Lung (tissue), 12 donors: Measurements from ENCODE around the gene VGLL4. TPM values are rescaled to one million over a fixed set of nuclear protein-coding genes. Genes with fewer than 3 reads are reported as not detected.

Source experiments
- ATAC-seq: fragments of 200-7000 bp; cut with Tn5 transposase; one replicate; pipeline ENCODE4 v1.9.1; 2020; ENCODE audit warnings: moderate number of reproducible peaks; ENCODE audit not compliant: insufficient read depth, low FRiP score
- DNase-seq, 3 donors: peaks; one replicate each; pipeline ENCODE4 v3.0.0-alpha.2; 2013 to 2017
- H3K27ac ChIP-seq, 2 donors: one replicate each; pipeline ENCODE4 v1.5.1; 2013; ENCODE audit warnings: mild to moderate bottlenecking in 2 of 2, moderate library complexity in 2 of 2, control low read depth in 1 of 2, inconsistent platforms in 1 of 2, low read depth in 1 of 2, low read length in 1 of 2
- H3K27me3 ChIP-seq, 3 donors: one replicate each; pipeline ENCODE4 v1.5.1; 2013; ENCODE audit warnings: low read length in 2 of 3; ENCODE audit not compliant: control insufficient read depth in 3 of 3, insufficient read depth in 3 of 3
- H3K36me3 ChIP-seq, 4 donors: one replicate each; pipeline ENCODE4 v1.5.1; 2013; ENCODE audit warnings: low read length in 4 of 4, mild to moderate bottlenecking in 1 of 4, moderate library complexity in 1 of 4; ENCODE audit not compliant: control insufficient read depth in 4 of 4, insufficient read depth in 4 of 4
- H3K4me1 ChIP-seq, 5 donors: one replicate each; pipeline ENCODE4 v1.5.1; 2013; ENCODE audit warnings: low read length in 5 of 5, mild to moderate bottlenecking in 2 of 5, moderate library complexity in 1 of 5; ENCODE audit not compliant: control insufficient read depth in 5 of 5, insufficient read depth in 5 of 5
- H3K4me3 ChIP-seq: one replicate; pipeline ENCODE4 v1.5.1; 2013; ENCODE audit warnings: mild to moderate bottlenecking, control low read depth, moderate library complexity
- H3K9ac ChIP-seq, 2 donors: one replicate each; pipeline ENCODE4 v1.5.1; 2013; ENCODE audit warnings: low read length in 2 of 2, control low read depth in 1 of 2; ENCODE audit not compliant: insufficient read depth in 1 of 2
- H3K9me3 ChIP-seq, 4 donors: one replicate each; pipeline ENCODE4 v1.5.1; 2013; ENCODE audit warnings: low read length in 3 of 4, mild to moderate bottlenecking in 1 of 4, moderate library complexity in 1 of 4; ENCODE audit not compliant: control insufficient read depth in 4 of 4, insufficient read depth in 3 of 4
- CTCF ChIP-seq: IDR thresholded peaks from 2 replicates; pipeline ENCODE4 v1.5.1; 2012; ENCODE audit warnings: mild to moderate bottlenecking; ENCODE audit errors: control extremely low read depth, extremely low read depth
- WGBS, 2 donors: extraction: QIAGEN DNeasy Blood & Tissue Kit; methylation state at CpG; one replicate each; pipeline ENCODE4 v1.1.7; 2013; 5-methylcytosine and 5-hydroxymethylcytosine counted together
- polyA plus RNA-seq, 2 donors: library from polyadenylated mRNA; stranded (reverse); fragments of 200-250 nt; gene quantifications; one replicate each; pipeline ENCODE4 v1.2.1, GENCODE V29; 2013
- total RNA-seq, 2 donors: library from RNA; depleted of rRNA in 1 of 2; stranded (reverse); fragments of >200 nt in 1 of 2; gene quantifications; one replicate each; pipeline ENCODE4 v1.2.1, GENCODE V29; 2014 to 2021
- donor health status: control.
- donor health status: control.
- donor health status: Bipolar disorder and iron deficiency.
- donor health status: healthy.
- donor health status: DM: yes; HTN: yes; CAD: no.

The VGLL4 gene
- total and polyA plus RNA-seq, 4 donors = 30.5 to 94.1 (median 39.3) TPM

DNA sequence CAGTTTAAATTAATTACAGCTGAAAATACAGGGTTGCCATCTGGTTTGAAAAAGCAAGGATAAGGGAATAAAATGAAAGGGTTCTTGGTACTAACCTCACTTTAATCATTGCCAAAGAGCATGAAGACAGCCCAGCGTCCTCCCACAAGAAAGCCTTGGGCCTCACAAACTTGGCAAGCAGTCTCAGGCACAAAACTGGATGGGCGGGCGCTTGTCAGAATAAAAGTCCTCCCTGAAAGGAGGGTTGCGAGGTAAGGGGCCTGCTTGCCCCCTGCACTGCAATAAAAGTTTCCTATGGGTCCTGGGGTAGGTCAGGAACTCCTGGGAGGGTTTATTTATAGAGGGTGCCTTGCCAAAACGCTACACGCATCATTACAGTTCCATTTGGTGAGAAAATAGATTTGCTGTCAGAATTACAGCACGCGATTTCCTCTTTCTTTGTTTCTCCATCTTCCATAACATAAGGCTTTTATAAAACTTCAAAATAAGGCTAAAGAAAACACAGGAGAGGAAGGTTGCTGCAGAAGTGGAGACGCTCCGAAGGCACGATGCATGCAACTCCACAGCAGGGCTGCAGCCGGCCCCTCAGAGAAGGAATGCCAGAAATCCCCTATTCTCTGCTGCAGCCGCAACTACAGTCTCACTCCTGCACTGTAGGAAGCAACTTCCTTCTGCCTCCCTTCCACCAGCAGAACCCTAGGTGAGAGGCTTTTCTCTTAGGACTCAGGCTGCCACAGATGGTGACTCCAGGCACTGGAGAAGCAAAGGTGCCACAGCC lies 61.3 kb downstream of the VGLL4 start:
- no peak overlapping the region for H3K4me3 ChIP-seq
- peak overlapping the region; percentile 17 to 76 for H3K27ac ChIP-seq
- H3K9ac ChIP-seq = peak overlapping the region in 1 of 2 donors; percentile 72
- ATAC-seq (peak; percentile 71), DNase-seq (peak; percentile 91 to 97 (median 97))
- H3K9me3 ChIP-seq = no peaks in the 10 kb centered on the region
- peaks cover 12 to 62% (median 27%) of the 10 kb centered on the region in 5 donors for H3K4me1 ChIP-seq
- no peaks in the 10 kb centered on the region for H3K27me3 ChIP-seq
- 5 to 17% methylated on average over 13 of the region's 13 CpGs for WGBS, 2 donors
- H3K36me3 ChIP-seq = peaks cover 0 to 5% (median 2%) of the 10 kb centered on the region in 4 donors
- TF ChIP-seq CTCF = no peak

DNA sequence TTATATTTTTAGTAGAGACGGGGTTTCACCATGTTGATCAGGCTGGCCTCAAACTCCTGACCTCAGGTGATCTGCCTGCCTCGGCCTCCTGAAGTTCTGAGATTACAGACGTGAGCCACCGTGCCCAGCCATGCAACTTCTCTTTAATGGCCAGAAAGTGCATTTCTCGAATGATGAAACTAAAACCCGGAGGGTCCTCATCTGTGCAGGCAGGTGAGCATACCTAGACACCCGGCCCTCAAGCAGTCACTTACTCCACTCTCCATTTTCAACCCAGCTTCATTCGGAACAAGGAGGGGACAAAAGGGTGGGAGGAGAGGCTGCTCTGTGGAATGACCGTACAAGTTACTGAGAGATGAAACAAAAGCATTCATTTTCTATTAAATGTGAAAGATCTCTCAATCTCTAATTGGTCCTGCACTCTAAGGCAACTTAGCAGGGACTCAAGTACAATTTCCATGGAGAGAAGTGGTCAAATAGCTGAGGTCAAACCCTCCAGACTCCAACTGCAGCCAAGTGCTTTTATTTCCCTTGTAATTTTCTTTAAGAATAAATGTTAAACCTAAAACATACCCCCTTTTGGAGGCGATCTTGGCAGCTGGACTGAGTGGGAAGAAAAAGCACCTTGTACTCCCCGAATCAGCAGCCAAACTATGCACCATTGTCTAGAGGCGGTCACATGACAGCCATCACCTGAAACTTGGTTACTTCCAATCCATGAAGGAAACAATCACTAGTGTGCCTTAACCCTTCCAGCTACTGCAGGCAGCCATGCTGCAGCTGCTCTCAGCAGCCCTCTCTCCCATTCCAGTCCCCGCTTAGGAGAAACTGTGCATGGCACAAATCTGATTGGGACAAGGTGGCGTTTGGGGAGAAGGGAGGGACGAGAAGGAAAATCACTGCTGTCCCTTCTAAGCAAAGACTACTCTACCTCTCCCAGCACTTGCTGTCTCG lies 62.2 kb downstream of the VGLL4 start:
- WGBS, 2 donors = 46 to 71% methylated on average over 16 of the region's 16 CpGs
- TF ChIP-seq CTCF = no peak
- H3K27ac ChIP-seq = peak overlapping the region; percentile 46 to 76
- no peaks in the 10 kb centered on the region for H3K27me3 ChIP-seq
- peak overlapping the region in 1 of 2 donors; percentile 72 for H3K9ac ChIP-seq
- H3K36me3 ChIP-seq = peaks cover 0 to 5% (median 2%) of the 10 kb centered on the region in 4 donors
- no peak overlapping the region for H3K4me3 ChIP-seq
- no peaks in the 10 kb centered on the region for H3K9me3 ChIP-seq
- peaks cover 15 to 54% (median 23%) of the 10 kb centered on the region in 5 donors for H3K4me1 ChIP-seq
- DNase-seq (no peak), ATAC-seq (no peak)

DNA sequence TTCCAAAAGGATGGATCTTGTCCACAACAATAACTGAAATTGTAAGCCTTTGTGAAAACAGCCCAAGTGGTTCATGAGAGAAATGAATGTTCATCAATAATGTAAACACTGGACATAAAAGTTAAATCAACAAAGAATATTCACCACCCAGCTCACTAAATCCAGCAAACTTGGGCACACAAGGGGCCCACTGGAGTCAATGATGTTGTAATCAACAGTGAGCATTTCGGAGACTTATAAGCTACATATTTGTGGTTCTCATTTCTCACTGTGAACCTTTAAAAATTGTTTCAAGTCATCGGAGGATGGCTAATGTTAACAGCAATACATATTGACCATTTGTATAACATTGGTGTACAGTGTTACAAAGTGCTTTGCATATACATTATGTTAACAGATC lies 63.1 kb downstream of the VGLL4 start:
- 58 to 77% methylated on average over 2 of the region's 2 CpGs for WGBS, 2 donors
- Histone ChIP-seq H3K4me1 (peaks cover 16 to 49% (median 23%) of the 10 kb centered on the region in 5 donors), H3K27me3 (no peaks in the 10 kb centered on the region), H3K9ac (peak overlapping the region in 1 of 2 donors; percentile 15), H3K36me3 (peaks cover 0 to 5% (median 2%) of the 10 kb centered on the region in 4 donors), H3K4me3 (no peak overlapping the region), H3K9me3 (no peaks in the 10 kb centered on the region), H3K27ac (no peak overlapping the region)
- no peak for TF ChIP-seq CTCF
- ATAC-seq = no peak
- DNase-seq = peak in 1 of 3 donors; percentile 26
